Iris pigment epithelial cell (primary cell): Measurements from ENCODE around the gene MAST4.
"Not testable (repeated sequence)": the region's sequence is repeated elsewhere in the genome, so short reads cannot be mapped to it uniquely, and the experiment has no call there.

Experiments used
- DNase-seq: peaks from one replicate; pipeline ENCODE4 v3.0.0-alpha.2; 2011; ENCODE audit warnings: low read depth

MAST4 gene

DNA sequence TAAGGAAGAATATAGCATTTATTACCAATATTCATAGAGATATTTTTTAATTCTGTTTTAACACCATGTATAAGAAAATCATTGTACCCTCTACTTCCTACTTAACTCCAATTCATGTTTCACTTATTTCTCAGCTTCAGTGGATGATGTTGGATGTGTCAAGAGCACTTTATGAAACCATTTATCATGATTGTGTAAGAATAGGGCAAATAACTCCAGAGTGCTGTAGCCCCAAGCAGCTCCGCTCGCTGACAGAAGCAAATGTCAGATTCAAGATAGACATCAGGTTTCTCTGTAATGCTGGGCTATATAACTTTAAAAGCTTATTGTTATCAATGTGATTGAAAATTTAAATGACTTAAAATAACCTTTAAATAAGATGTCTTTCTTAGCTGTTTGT, 50.4 kb downstream of the MAST4 start:
- DNase-seq = no peak

DNA sequence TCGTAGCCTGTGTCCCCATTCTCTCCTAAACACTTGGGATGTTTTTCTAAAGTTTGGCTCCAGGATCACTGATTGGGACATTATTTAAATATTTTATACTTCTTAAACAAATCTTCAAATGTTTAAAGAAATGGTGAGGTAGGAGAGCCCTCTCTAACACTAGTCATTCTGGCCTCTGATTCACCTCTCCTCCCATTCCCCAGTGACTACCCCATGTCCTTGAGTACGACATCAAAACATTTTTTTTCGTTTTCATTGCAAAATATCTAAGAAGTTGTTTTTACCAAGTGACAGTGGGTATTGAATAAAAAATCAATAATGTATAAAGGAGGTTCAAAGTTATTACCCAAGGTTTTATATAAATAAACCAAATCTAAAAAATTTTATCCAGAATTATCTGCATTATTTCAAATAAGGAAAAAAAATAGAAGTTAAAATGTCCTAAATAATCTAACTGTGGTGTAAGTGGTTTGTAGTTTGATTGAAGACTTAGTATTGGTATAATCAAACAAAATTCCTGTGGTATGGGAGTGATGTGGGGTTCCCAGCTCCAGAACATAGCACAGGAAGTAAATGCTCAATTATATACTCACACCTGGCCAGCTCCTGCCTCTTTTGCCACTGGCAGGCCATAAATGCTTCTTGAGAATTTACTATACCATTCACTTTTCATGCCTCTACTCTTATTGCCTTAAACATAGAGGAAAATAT, 51.1 kb downstream of the MAST4 start:
- DNase-seq = no peak

DNA sequence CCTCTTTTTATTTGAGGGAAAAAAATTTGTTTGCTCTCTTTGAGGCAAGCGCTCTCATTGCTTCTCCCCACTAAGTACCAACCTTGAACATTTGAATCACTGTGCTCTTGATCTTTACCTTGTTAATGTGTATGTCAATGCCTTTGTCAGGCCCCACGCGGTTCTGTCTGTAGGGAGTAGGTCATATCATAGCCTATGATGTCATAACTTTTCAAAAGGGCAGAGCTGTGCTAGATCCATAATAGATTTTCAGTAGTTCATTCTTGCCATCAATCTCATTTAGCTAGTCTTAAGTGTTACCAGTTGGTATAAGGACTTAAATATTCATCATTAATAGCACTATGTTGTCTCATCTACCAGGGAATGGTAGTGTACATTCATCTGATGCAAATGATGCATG, 56.6 kb downstream of the MAST4 start:
- no peak for DNase-seq

GRCh38 chr5:66653325-66653724, 57.1 kb downstream of the MAST4 start:
- peak; percentile 14 for DNase-seq

- DNase-seq = peak; percentile 16
Measured at GRCh38 chr5:66655395-66656324, 59.5 kb downstream of the MAST4 start.

DNA sequence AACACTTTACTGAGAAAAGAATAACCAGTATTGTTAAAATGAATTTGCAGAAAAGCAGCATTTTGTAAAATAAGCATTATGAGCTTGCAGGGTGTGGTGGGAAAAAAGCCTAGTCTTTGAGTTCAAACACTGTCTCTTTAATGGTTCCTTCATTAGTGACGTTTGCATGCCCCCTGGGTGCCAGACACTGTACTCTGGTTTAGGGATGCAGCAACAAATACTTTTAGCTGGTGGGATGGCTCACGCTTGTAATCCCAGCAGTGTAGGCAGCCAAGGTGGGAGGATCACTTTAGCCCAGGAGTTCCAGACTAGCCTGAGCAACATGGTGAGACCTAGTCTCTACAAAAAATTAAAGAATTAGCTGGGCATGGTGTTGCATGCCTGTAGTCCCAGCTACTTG, 62.3 kb downstream of the MAST4 start:
- DNase-seq = no peak

GRCh38 chr5:66659780-66660179, 63.6 kb downstream of the MAST4 start:
- no peak for DNase-seq

GRCh38 chr5:66660396-66660795, 64.2 kb downstream of the MAST4 start:
- DNase-seq = no peak

- DNase-seq = no peak
Measured at GRCh38 chr5:66661149-66661548, 65.0 kb downstream of the MAST4 start.

- no peak for DNase-seq
Measured at GRCh38 chr5:66666778-66667177, 70.6 kb downstream of the MAST4 start.

DNA sequence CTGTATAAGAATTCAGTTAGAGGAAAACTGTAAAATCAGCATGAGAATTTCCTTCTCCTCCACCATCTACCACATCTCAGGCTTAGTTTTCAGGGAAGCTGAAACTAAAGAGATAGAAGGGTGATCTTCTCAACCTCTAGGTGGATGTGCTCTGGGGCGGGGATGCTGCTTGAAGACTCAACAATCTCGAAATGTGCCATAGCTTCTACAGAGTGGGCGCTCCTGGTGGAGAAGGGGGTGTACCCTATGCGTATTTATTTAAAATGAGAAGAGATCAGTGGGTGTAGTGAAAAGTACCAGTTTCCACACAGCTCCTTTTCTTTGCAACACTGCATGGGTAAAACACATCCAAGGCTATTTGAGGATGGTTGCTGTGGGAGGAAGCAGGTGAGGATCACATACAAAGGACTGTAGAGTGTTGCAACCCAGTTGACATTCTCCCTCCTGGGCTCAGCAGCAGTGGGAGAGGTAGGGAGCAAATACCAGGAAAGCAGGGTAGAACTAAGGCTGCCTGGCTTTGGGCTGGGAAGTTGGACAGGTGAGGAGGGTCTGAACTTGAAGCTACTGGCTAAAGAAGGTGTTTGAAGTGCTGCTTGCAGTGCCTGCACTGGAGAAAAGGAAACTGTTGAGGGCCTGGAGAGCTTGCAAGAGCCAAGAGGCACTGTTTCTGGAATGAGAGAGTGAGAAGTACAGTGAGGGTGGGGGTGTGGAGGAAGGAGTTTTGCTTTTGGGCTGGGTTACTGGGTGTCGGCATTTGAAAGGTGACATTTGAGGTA, 73.1 kb downstream of the MAST4 start:
- no peak for DNase-seq

- DNase-seq = no peak
Measured at GRCh38 chr5:66669862-66670195, 73.6 kb downstream of the MAST4 start.

DNA sequence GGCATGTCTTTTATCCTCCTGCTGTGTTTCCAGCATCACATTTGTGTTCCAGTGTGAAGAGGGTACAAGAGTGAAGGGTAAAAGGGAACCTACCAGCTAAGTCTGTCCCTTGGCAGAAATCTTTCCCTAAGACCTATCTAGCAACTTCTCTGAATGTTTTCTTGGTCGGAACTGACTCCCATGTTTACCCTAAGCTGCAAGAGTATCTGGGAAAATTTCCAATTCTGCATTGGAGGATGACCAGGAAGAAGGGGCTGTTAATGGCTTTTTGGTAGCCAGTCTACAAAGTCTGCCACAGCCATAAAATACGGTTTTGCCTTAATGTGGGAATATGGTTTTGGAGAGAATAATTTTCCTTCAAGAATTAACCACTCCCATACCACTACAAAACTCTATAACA, 75.1 kb downstream of the MAST4 start:
- DNase-seq = no peak

- DNase-seq = no peak
Measured at GRCh38 chr5:66674802-66675201, 78.6 kb downstream of the MAST4 start.

DNA sequence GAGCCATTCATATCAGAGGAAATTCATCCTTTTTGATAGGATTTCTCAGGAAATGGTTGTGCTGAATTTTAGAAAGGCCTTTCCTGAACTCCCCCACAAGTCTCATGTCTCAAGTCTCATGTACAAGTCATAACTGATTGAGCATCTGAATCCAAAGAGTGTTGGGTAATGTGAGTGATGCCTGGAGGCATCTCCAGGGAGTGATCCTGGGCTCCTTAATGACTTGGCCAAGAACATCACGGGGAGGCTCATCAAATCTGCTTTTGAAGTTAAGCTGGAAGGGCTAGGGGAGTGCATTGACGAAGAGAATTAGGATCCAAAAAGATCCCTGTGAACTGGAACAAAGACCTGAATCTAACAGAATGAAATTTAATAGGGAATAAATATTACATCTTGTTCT, 79.2 kb downstream of the MAST4 start:
- no peak for DNase-seq

GRCh38 chr5:66680221-66680620, 84.0 kb downstream of the MAST4 start:
- DNase-seq = no peak

GRCh38 chr5:66680804-66681203, 84.6 kb downstream of the MAST4 start:
- no peak for DNase-seq

- no peak for DNase-seq
Measured at GRCh38 chr5:66684663-66685062, 88.5 kb downstream of the MAST4 start.

DNA sequence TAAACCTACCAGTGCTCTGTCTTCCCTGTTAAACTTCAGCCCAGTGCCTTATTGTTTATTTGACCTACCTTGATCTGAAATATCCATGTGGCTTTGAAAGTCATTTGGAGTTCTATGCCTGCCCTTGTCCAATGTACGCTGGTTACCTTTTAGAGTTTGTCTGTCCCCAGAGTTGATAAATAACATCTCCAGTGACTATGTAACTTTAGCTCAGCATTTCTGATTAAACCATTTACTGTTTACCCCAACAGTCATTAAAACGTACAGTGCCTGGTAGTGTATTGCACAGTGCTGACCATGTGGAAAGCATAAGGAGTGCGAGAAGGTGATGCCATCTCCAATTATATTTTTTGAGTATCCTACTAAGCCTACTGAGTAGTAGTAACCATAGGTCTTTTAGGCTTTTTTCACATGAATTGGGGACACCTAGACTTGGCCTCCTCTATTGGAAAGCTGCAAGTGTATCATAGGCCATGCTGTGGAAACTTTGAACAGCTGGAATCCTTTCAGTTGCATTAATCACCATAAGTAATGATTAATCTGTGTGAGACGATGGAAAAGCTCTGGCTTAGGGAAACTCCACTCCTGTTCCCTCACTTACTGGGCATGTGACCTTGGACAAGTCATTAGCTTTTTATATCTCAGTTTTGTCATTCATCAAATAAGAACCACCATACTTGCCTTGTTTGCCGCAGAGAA, 93.5 kb downstream of the MAST4 start:
- DNase-seq = no peak

DNA sequence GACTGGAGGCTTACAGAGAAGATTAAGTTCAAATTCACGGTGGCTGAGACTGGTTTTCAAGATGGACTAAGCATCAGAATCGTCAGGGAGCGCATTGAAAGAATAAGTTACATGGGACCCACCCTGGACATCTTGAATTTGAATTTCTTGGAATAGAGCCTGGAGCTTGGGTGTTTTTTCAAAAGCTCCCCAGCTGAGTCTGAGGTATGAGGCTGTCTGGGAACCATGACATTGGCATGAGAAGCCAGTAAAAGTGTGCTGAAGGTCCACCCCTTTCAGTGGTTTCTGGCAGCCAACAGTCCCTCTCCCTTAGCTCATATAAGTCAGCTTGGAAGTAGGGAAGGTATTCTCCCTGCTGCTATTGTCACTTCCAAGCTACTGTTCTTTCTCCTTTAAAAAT, 97.8 kb downstream of the MAST4 start:
- no peak for DNase-seq

DNA sequence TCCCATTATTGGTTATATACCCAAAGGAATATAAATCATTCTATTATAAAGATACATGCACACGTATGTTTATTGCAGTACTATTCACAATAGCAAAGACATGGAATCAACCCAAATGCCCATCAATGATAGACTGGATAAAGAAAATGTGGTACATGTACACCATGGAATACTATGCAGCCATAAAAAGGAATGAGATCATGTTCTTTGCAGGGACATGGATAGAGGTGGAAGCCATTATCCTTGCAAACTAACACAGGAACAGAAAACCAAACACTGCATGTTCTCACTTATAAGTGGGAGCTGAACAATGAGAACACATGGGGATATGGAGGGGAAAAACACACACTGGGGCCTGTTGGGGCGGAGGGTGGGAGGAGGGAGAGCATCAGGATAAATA, 99.6 kb downstream of the MAST4 start:
- not testable (repeated sequence) for DNase-seq
